ENCODE data around the gene OGFOD1. TPM values are rescaled to one million over a fixed set of nuclear protein-coding genes. Genes with fewer than 3 reads are reported as not detected.

The OGFOD1 gene
- total and polyA plus RNA-seq, 9 of the 15 experiments (the other 6 are each of a cell fraction or from before 2014, with no cell fraction given): 60.4 to 134 (median 85.8) TPM

GRCh38 chr16:56451753-56452689 lies 667 bp downstream of the OGFOD1 start (continued):
- TF ChIP-seq REST (IDR thresholded peaks at IDR 0.05; ENCODE audit: borderline replicate concordance) (no peak), REST (CRISPR knock-in tag; IDR thresholded peaks at IDR 0.05; ENCODE audit: low read depth) (0 out of 2 replicates have a peak, but pooled peaks have one; percentile 38), MEF2D (tag; conservative IDR thresholded peaks at IDR 0.05; ENCODE audit: low read depth) (no peak), SP2 (IDR thresholded peaks at IDR 0.05; ENCODE audit: extremely low read depth, low read depth, low read length, poor library complexity, severe bottlenecking) (no peak), ZNF75A (CRISPR knock-in tag; IDR thresholded peaks at IDR 0.05) (no peak), RCOR1 (IDR thresholded peaks at IDR 0.05; ENCODE audit: borderline replicate concordance in 1 of 2, low read depth in 2 of 2, low read length in 2 of 2) (peak; percentile 43 to 80; a peak in 3 of 4 replicates), ZNF41 (CRISPR knock-in tag; conservative IDR thresholded peaks at IDR 0.05) (no peak), XRCC5 (IDR thresholded peaks at IDR 0.05; ENCODE audit: low read depth, low read length) (no peak), ELF1 (tag; IDR thresholded peaks at IDR 0.05) (no peak), TFAM (CRISPR knock-in tag; conservative IDR thresholded peaks at IDR 0.05) (no peak), CREB3L1 (IDR thresholded peaks at IDR 0.05; ENCODE audit: borderline replicate concordance, low read depth) (0 out of 2 replicates have a peak, but pooled peaks have one; percentile 56), RBM39 (optimal IDR thresholded peaks at IDR 0.05; ENCODE audit: low read depth, low read length) (no peak), ILK (tag; IDR thresholded peaks at IDR 0.05; ENCODE audit: borderline replicate concordance, low read depth) (no peak), GTF2A2 (tag; IDR thresholded peaks at IDR 0.05) (no peak), ELF2 (CRISPR knock-in tag; IDR thresholded peaks at IDR 0.05) (no peak), ZSCAN32 (CRISPR knock-in tag; IDR thresholded peaks at IDR 0.05) (no peak), E2F4 (CRISPR knock-in tag; IDR thresholded peaks at IDR 0.05; ENCODE audit: low read depth) (no peak)
